Chondrocyte (in vitro differentiated cells): ENCODE results near the gene IGSF21. TPM values are rescaled to one million over a fixed set of nuclear protein-coding genes. Genes with fewer than 3 reads are reported as not detected.
"Not testable (repeated sequence)": the region's sequence is repeated elsewhere in the genome, so short reads cannot be mapped to it uniquely, and the experiment has no call there.

Source experiments
- DNase-seq: peaks from one replicate; pipeline ENCODE4 v3.0.0; 2021; ENCODE audit warnings: mixed read lengths, low spot score
- H3K27ac Mint-ChIP-seq: one replicate; pipeline ENCODE4 v1.8.0; 2021; ENCODE audit warnings: mild to moderate bottlenecking, moderate library complexity, mixed read lengths; ENCODE audit not compliant: unreplicated experiment
- H3K27me3 Mint-ChIP-seq: 2 replicates; pipeline ENCODE4 v1.8.0; 2021; ENCODE audit warnings: low read depth, mixed read lengths
- H3K36me3 Mint-ChIP-seq: 2 replicates; pipeline ENCODE4 v1.8.0; 2021; ENCODE audit warnings: low read depth, mixed read lengths
- H3K4me1 Mint-ChIP-seq: 2 replicates; pipeline ENCODE4 v1.8.0; 2021; ENCODE audit warnings: low read depth, mild to moderate bottlenecking, mixed read lengths
- H3K4me3 Mint-ChIP-seq: one replicate; pipeline ENCODE4 v1.8.0; 2021; ENCODE audit warnings: mild to moderate bottlenecking, moderate library complexity, mixed read lengths; ENCODE audit not compliant: unreplicated experiment
- H3K9me3 Mint-ChIP-seq: 2 replicates; pipeline ENCODE4 v1.8.0; 2021; ENCODE audit warnings: low read depth, mixed read lengths
- CTCF ChIP-seq: fragments of 200-600 bp; sonication (generic); IDR thresholded peaks from 2 replicates; pipeline ENCODE4 v1.5.0; 2021; ENCODE audit warnings: antibody characterized with exemption, mild to moderate bottlenecking, moderate library complexity
- total RNA-seq: library from RNA; stranded (reverse); gene quantifications from 3 replicates; pipeline ENCODE4 v1.2.1, GENCODE V29; 2021

Gene IGSF21
- total RNA-seq, 1 donor from 2014 or later = not detected

GRCh38 chr1:18160290-18160942 lies 52.8 kb downstream of the IGSF21 start:
- Mint-ChIP-seq H3K9me3 (no peaks in the 10 kb centered on the region), H3K4me1 (no peaks in the 10 kb centered on the region), H3K4me3 (no peak overlapping the region), H3K27ac (no peak overlapping the region), H3K36me3 (no peaks in the 10 kb centered on the region), H3K27me3 (peaks cover 30% of the 10 kb centered on the region)
- peak; percentile 11 for DNase-seq
- no peak for TF ChIP-seq CTCF

GRCh38 chr1:18161690-18162089 lies 54.1 kb downstream of the IGSF21 start:
- H3K9me3 Mint-ChIP-seq = no peaks in the 10 kb centered on the region
- H3K27ac Mint-ChIP-seq = no peak overlapping the region
- H3K4me3 Mint-ChIP-seq = no peak overlapping the region
- no peaks in the 10 kb centered on the region for H3K36me3 Mint-ChIP-seq
- DNase-seq = no peak
- no peak for TF ChIP-seq CTCF
- H3K4me1 Mint-ChIP-seq = no peaks in the 10 kb centered on the region
- peaks cover 39% of the 10 kb centered on the region for H3K27me3 Mint-ChIP-seq

- not testable (repeated sequence) for H3K27ac Mint-ChIP-seq
Measured at GRCh38 chr1:18165640-18166039, 58.0 kb downstream of the IGSF21 start.

GRCh38 chr1:18166341-18166740 lies 58.7 kb downstream of the IGSF21 start:
- Mint-ChIP-seq H3K4me3 (no peak overlapping the region), H3K27ac (no peak overlapping the region), H3K36me3 (no peaks in the 10 kb centered on the region), H3K27me3 (peaks cover 53% of the 10 kb centered on the region), H3K4me1 (no peaks in the 10 kb centered on the region), H3K9me3 (no peaks in the 10 kb centered on the region)
- TF ChIP-seq CTCF = no peak
- no peak for DNase-seq

More at GRCh38 chr1:18165640-18166039, 58.0 kb downstream of the IGSF21 start:
- H3K4me1 Mint-ChIP-seq, H3K4me3 Mint-ChIP-seq, H3K9me3 Mint-ChIP-seq, H3K36me3 Mint-ChIP-seq, DNase-seq: not testable (repeated sequence)
- peaks cover 49% of the 10 kb centered on the region for H3K27me3 Mint-ChIP-seq

- no peak for TF ChIP-seq CTCF
- Mint-ChIP-seq H3K4me1 (no peaks in the 10 kb centered on the region), H3K9me3 (no peaks in the 10 kb centered on the region), H3K4me3 (no peak overlapping the region), H3K27me3 (peaks cover 53% of the 10 kb centered on the region), H3K36me3 (no peaks in the 10 kb centered on the region), H3K27ac (no peak overlapping the region)
- DNase-seq = no peak
Measured at GRCh38 chr1:18166929-18167328, 59.3 kb downstream of the IGSF21 start.

- no peak overlapping the region for H3K4me3 Mint-ChIP-seq
- no peak overlapping the region for H3K27ac Mint-ChIP-seq
- H3K4me1 Mint-ChIP-seq = no peaks in the 10 kb centered on the region
- H3K36me3 Mint-ChIP-seq = no peaks in the 10 kb centered on the region
- no peaks in the 10 kb centered on the region for H3K9me3 Mint-ChIP-seq
- H3K27me3 Mint-ChIP-seq = peaks cover 57% of the 10 kb centered on the region
- no peak for DNase-seq
- no peak for TF ChIP-seq CTCF
Measured at GRCh38 chr1:18170444-18170843, 62.8 kb downstream of the IGSF21 start.
